ENCODE measurements around the gene PCOLCE2. TPM values are rescaled to one million over a fixed set of nuclear protein-coding genes. Genes with fewer than 3 reads are reported as not detected.

Gene PCOLCE2
- total RNA-seq: 10 to 100 TPM; 13.5 to 88.1 (median 44.2) TPM

- H3K9me3 ChIP-seq: no peaks in the 10 kb centered on the region
- ATAC-seq: peak; percentile 63
- TF ChIP-seq POLR2AphosphoS5 (IDR thresholded peaks at IDR 0.05) (no peak), EP300 (IDR thresholded peaks at IDR 0.05) (no peak), CTCF (IDR thresholded peaks at IDR 0.05) (peak in 1 of 4 experiments; percentile 12), POLR2A (IDR thresholded peaks at IDR 0.05) (no peak)
- H3K27me3 ChIP-seq: peaks cover 15% of the 10 kb centered on the region
- H3K36me3 ChIP-seq: no peaks in the 10 kb centered on the region
- H3K4me3 ChIP-seq: peak within 1 kb of the TSS; percentile 66 to 70
- WGBS, 2 donors (ENCODE audit: low coverage in 1 of 2): 0% methylated on average over 1 of the region's 74 CpGs; no CpG with 5 or more reads in 1 of the 2 donors
- H3K4me1 ChIP-seq: peaks cover 0 to 22% (median 0%) of the 10 kb centered on the region in 3 donors
- peak within 1 kb of the TSS in 3 of 4 donors; percentile 69 to 82 (median 72) for H3K27ac ChIP-seq
These were observed at the start of gene PCOLCE2 for GRCh38 chr3:142888481-142889211. Gene PCOLCE2 (minus strand): TSS chr3:142889083. CDS start chr3:142888896, 187 bp downstream.

GRCh38 chr3:142935963-142936362 lies 47.1 kb upstream of the PCOLCE2 start:
- no peaks in the 10 kb centered on the region for H3K4me1 ChIP-seq
- no peaks in the 10 kb centered on the region for H3K9me3 ChIP-seq
- 70 to 84% methylated on average over 4 to 5 of the region's 5 CpGs for WGBS, 2 donors (ENCODE audit: low coverage in 1 of 2)
- H3K27ac ChIP-seq: no peak overlapping the region
- TF ChIP-seq POLR2AphosphoS5 (IDR thresholded peaks at IDR 0.05): no peak
- no peak for TF ChIP-seq CTCF (IDR thresholded peaks at IDR 0.05)
- no peak for TF ChIP-seq POLR2A (IDR thresholded peaks at IDR 0.05)
- ATAC-seq: no peak
- H3K36me3 ChIP-seq: no peaks in the 10 kb centered on the region
- peaks cover 12% of the 10 kb centered on the region for H3K27me3 ChIP-seq
- H3K4me3 ChIP-seq: no peak overlapping the region

GRCh38 chr3:142934887-142935269 lies 46.0 kb upstream of the PCOLCE2 start:
- ATAC-seq: no peak
- no peak for TF ChIP-seq POLR2A (IDR thresholded peaks at IDR 0.05)
- TF ChIP-seq POLR2AphosphoS5 (IDR thresholded peaks at IDR 0.05): no peak
- TF ChIP-seq CTCF (IDR thresholded peaks at IDR 0.05): no peak
- no peak for TF ChIP-seq EP300 (IDR thresholded peaks at IDR 0.05)
- H3K9me3 ChIP-seq: no peaks in the 10 kb centered on the region
- H3K27ac ChIP-seq: no peak overlapping the region
- peaks cover 12% of the 10 kb centered on the region for H3K27me3 ChIP-seq
- H3K4me1 ChIP-seq: no peaks in the 10 kb centered on the region
- no peaks in the 10 kb centered on the region for H3K36me3 ChIP-seq
- H3K4me3 ChIP-seq: no peak overlapping the region
- WGBS, 2 donors (ENCODE audit: low coverage in 1 of 2): no CpG with 5 or more reads among the region's 3 CpGs

GRCh38 chr3:142934128-142934886 lies 45.4 kb upstream of the PCOLCE2 start:
- no peaks in the 10 kb centered on the region for H3K4me1 ChIP-seq
- H3K27me3 ChIP-seq: peaks cover 12% of the 10 kb centered on the region
- no peaks in the 10 kb centered on the region for H3K9me3 ChIP-seq
- TF ChIP-seq EP300 (IDR thresholded peaks at IDR 0.05) (no peak), POLR2A (IDR thresholded peaks at IDR 0.05) (no peak), POLR2AphosphoS5 (IDR thresholded peaks at IDR 0.05) (no peak), CTCF (IDR thresholded peaks at IDR 0.05) (no peak)
- H3K4me3 ChIP-seq: no peak overlapping the region
- WGBS, 2 donors (ENCODE audit: low coverage in 1 of 2): 75 to 91% methylated on average over 7 of the region's 7 CpGs
- H3K36me3 ChIP-seq: no peaks in the 10 kb centered on the region
- ATAC-seq: no peak
- no peak overlapping the region for H3K27ac ChIP-seq

Measured in gastroesophageal sphincter (tissue), 4 donors.